K562 (cell line): ENCODE results near the gene GAL3ST2. TPM values are rescaled to one million over a fixed set of nuclear protein-coding genes. Genes with fewer than 3 reads are reported as not detected.

Experiments
- ATAC-seq: fragments of 200-7000 bp; cut with Tn5 transposase; 3 replicates; pipeline ENCODE4 v1.9.1; 2020; ENCODE audit warnings: moderate library complexity
- BruUV-seq: library from RNA; stranded (reverse); fragments of 400-500 nt; replicated peaks from 2 replicates; lab custom pipeline; 2021; lab: Mats Ljungman, UMichigan
- CTCF ChIA-PET: fragments of 300-600 bp; formaldehyde crosslinking; extraction: SDS; loops from one replicate; lab custom pipeline; 2021; ENCODE audit warnings: low intra/inter-chr PET ratio; lab: Yijun Ruan, JAX
- POLR2A ChIA-PET: fragments of 300-600, 350-650 bp; sonication (Branson Sonifier 250); formaldehyde crosslinking; extraction: SDS; loops from one replicate; lab custom pipeline; 2021; ENCODE audit warnings: antibody characterized with exemption, inconsistent platforms; lab: Yijun Ruan, JAX
- DNase-seq, 4 experiments: peaks; one replicate each; pipeline versions ENCODE4 v3.0.0 to v3.0.0-alpha.2; 2011 to 2018; ENCODE audit warnings: low spot score in 3 of 4, mixed read lengths in 3 of 4; ENCODE audit errors: extremely low read depth in 1 of 4
- FAIRE-seq: peaks from 2 replicates; lab custom pipeline; 2011; peaks lifted over from hg19 to GRCh38; lab: Jason Lieb, UNC
- H2AFZ ChIP-seq: 2 replicates; pipeline ENCODE4 v1.6.0; 2011; ENCODE audit warnings: low read depth, low read length, control low read depth, inconsistent platforms
- H3K27ac ChIP-seq: fragments of 200-600 bp; 3 replicates; pipeline ENCODE4 v1.8.0; 2011; ENCODE audit warnings: low read depth, mild to moderate bottlenecking, control low read depth, inconsistent platforms, low read length, moderate library complexity, mixed read lengths; ENCODE audit errors: extremely low read depth
- H3K27me3 ChIP-seq, 2 experiments: fragments of 300-600 bp in 1 of 2; 2 replicates in 1 of 2; 3 replicates in 1 of 2; pipeline versions ENCODE4 v1.6.0 to v1.8.0; 2011; ENCODE audit warnings: inconsistent platforms in 2 of 2, low read length in 2 of 2, mild to moderate bottlenecking in 1 of 2, mixed read lengths in 1 of 2, moderate library complexity in 1 of 2; ENCODE audit not compliant: control insufficient read depth in 2 of 2, insufficient read depth in 2 of 2
- H3K36me3 ChIP-seq: fragments of 300-600 bp; 3 replicates; pipeline ENCODE4 v1.8.0; 2011; ENCODE audit warnings: mild to moderate bottlenecking, low read length, inconsistent platforms; ENCODE audit not compliant: control insufficient read depth, insufficient read depth
- H3K4me1 ChIP-seq, 2 experiments: fragments of 200-600 bp in 1 of 2; replicated peaks in 1 of 2; 2 replicates in 1 of 2; 3 replicates in 1 of 2; pipeline versions ENCODE4 v1.5.1 to v1.8.0; 2011; ENCODE audit warnings: inconsistent platforms in 2 of 2, low read length in 2 of 2, mild to moderate bottlenecking in 1 of 2, mixed read lengths in 1 of 2, moderate library complexity in 1 of 2; ENCODE audit not compliant: control insufficient read depth in 2 of 2, insufficient read depth in 2 of 2
- H3K4me2 ChIP-seq: 2 replicates; pipeline ENCODE4 v1.6.1; 2011; ENCODE audit warnings: low read length, control low read depth, inconsistent platforms, mixed read lengths; ENCODE audit not compliant: insufficient read depth
- H3K4me3 ChIP-seq: fragments of 200-600 bp; sonication (generic), shearing (Covaris generic); 2 replicates; pipeline ENCODE4 v1.5.1; 2016; ENCODE audit warnings: control low read depth, inconsistent platforms
- H3K79me2 ChIP-seq: fragments of 200-600 bp; 3 replicates; pipeline ENCODE4 v1.8.0; 2011; ENCODE audit warnings: low read length, inconsistent platforms; ENCODE audit not compliant: control insufficient read depth, insufficient read depth
- H3K9ac ChIP-seq, 2 experiments: 2 replicates each; pipeline versions ENCODE4 v1.6.0 to v1.6.1; 2011; ENCODE audit warnings: low read depth in 2 of 2, low read length in 2 of 2, control low read depth in 1 of 2, inconsistent platforms in 1 of 2, mild to moderate bottlenecking in 1 of 2, mixed read lengths in 1 of 2; ENCODE audit not compliant: insufficient read depth in 1 of 2
- H3K9me1 ChIP-seq: one replicate; pipeline ENCODE4 v1.6.0; 2011; ENCODE audit warnings: inconsistent platforms, mild to moderate bottlenecking, low read length, moderate library complexity; ENCODE audit not compliant: control insufficient read depth, insufficient read depth
- H3K9me3 ChIP-seq: replicated peaks from 2 replicates; pipeline ENCODE4 v1.5.1; 2011; ENCODE audit warnings: low read depth, low read length, inconsistent platforms; ENCODE audit not compliant: control insufficient read depth, insufficient read depth
- H4K20me1 ChIP-seq: replicated peaks from 2 replicates; pipeline ENCODE4 v1.6.1; 2011; ENCODE audit warnings: low read length, inconsistent platforms, mixed read lengths; ENCODE audit not compliant: control insufficient read depth, insufficient read depth
- GABPA ChIP-seq: fragments of 200-800 bp; sonication (Bioruptor generic); conservative IDR thresholded peaks from 2 replicates; pipeline ENCODE4 v1.6.1; 2016; ENCODE audit warnings: low read depth, missing genetic modification characterization, missing compliant biosample characterization
- NRF1 ChIP-seq, 2 experiments: fragments of 450-650 bp; IDR thresholded peaks in 1 of 2; conservative IDR thresholded peaks in 1 of 2; 2 replicates each; pipeline ENCODE4 v1.6.1; 2014; ENCODE audit warnings: mild to moderate bottlenecking in 2 of 2
- ZBTB9 ChIP-seq: fragments of 450-650 bp; formaldehyde crosslinking; IDR thresholded peaks from 2 replicates; pipeline ENCODE4 v1.4.0; 2020; ENCODE audit warnings: mild to moderate bottlenecking, moderate library complexity
- ZNF444 ChIP-seq: fragments of 250-450 bp; sonication (Bioruptor Pico); IDR thresholded peaks from 2 replicates; pipeline ENCODE4 v1.4.0; 2020; ENCODE audit warnings: mild to moderate bottlenecking, moderate library complexity
- WGBS: fragments of 100-300 bp; shearing (Covaris generic); methylation state at CpG from one replicate; pipeline ENCODE4 v1.1.6; 2016; ENCODE audit warnings: low coverage, mixed read lengths; ENCODE audit not compliant: insufficient coverage; ENCODE audit errors: missing lambda C conversion rate; 5-methylcytosine and 5-hydroxymethylcytosine counted together
- in situ Hi-C: fragments of 300-500 bp; cut with MboI; formaldehyde crosslinking; loops from 4 replicates; pipeline ENCODE4 v1.15.0; 2018; ENCODE audit warnings: inconsistent platforms, mixed read lengths
- intact Hi-C: fragments of 100-400 bp; cut with micrococcal nuclease; formaldehyde crosslinking; loops from 2 replicates; pipeline ENCODE4 v1.14.2; 2022
- polyA plus RNA-seq, 8 experiments: library from polyadenylated mRNA; depleted of rRNA in 4 of 8; stranded (reverse) in 5 of 8; unstranded in 3 of 8; fragments of >200 nt; fragmentation: Nextera tagmentation in 2 of 8; fragmentation: Illumina TruSeq in 1 of 8; extraction: Ambion mirVana in 2 of 8; extraction: Trizol in 1 of 8; gene quantifications; 2 replicates each; pipeline versions ENCODE4 v1.2.1 to v1.2.3, GENCODE V29; 2011 to 2014; ENCODE audit warnings: inconsistent platforms in 1 of 8, missing spikeins in 1 of 8
- total RNA-seq, 7 experiments: library from RNA; depleted of rRNA in 6 of 7; stranded (reverse); fragments of >200 nt in 6 of 7; fragmentation: Illumina TruSeq in 2 of 7; extraction: Trizol in 2 of 7; gene quantifications; 2 replicates each; pipeline versions ENCODE4 v1.2.1 to v1.2.3, GENCODE V29; 2011 to 2021; ENCODE audit warnings: low replicate concordance in 1 of 7
- TF ChIP-seq, protein P1 (sequence below): fragments of 200-800 bp; sonication (Bioruptor generic); IDR thresholded peaks from 2 replicates; pipeline ENCODE4 v1.6.1; 2017; ENCODE audit warnings: missing genetic modification characterization, missing compliant biosample characterization

GAL3ST2 gene
- total and polyA plus RNA-seq, 9 of the 15 experiments (the other 6 are each of a cell fraction or from before 2014, with no cell fraction given): 0.42 TPM; not detected in 8

DNA sequence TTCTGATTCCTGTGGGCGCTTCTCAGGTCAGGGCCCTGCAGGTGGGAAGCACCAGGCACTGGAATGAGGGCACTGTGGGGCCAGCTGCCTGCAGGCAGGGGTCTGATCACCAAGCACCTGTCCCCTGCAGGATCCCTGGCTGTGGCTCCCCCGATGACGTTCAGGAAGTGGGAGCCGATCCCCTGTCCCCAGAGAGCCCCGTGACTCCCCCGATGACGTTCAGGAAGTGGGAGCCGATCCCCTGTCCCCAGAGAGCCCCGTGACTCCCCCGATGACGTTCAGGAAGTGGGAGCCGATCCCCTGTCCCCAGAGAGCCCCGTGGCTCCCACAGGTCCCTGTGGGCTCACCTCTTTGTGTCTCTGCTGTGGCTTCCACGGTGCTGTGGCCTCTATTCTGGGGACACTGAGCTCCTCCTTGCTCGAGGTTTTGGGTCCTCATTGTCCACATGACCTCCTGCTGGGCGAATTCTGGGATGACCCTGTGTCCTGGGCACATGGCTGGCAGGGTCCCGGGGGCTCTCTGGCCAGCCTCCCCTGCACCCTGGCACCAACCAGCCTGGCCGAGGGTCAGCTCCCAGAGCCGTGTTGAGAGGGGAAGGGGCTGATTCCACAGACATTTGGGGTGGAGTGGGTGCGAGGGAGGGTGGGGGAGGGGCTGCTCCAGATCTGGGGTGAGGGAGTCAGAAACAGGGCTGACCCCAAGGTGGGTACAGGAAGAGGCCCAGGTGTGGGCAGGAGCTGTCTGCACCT lies 37.2 kb downstream of the GAL3ST2 start:
- TF ChIP-seq NRF1 (conservative IDR thresholded peaks at IDR 0.05 in 1 of 2, IDR thresholded peaks at IDR 0.05 in 1 of 2) (no peak), GABPA (tag) (peak; percentile 60), ZBTB9 (CRISPR knock-in tag) (peak; percentile 65; the same call in 1 of the 2 replicates), ZNF444 (CRISPR knock-in tag) (no peak)
- TF ChIP-seq, protein P1, sequence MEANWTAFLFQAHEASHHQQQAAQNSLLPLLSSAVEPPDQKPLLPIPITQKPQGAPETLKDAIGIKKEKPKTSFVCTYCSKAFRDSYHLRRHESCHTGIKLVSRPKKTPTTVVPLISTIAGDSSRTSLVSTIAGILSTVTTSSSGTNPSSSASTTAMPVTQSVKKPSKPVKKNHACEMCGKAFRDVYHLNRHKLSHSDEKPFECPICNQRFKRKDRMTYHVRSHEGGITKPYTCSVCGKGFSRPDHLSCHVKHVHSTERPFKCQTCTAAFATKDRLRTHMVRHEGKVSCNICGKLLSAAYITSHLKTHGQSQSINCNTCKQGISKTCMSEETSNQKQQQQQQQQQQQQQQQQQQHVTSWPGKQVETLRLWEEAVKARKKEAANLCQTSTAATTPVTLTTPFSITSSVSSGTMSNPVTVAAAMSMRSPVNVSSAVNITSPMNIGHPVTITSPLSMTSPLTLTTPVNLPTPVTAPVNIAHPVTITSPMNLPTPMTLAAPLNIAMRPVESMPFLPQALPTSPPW (CRISPR knock-in tag): 0 out of 2 replicates have a peak, but pooled peaks have one; percentile 21
- Histone ChIP-seq H3K4me2 (no peak overlapping the region), H3K9me3 (no peaks in the 10 kb centered on the region), H3K9me1 (no peaks in the 10 kb centered on the region), H3K79me2 (no peaks in the 10 kb centered on the region), H3K27me3 (no peaks in the 10 kb centered on the region), H3K36me3 (no peaks in the 10 kb centered on the region), H3K9ac (0 out of 4 replicates have a peak overlapping the region, but pooled peaks of 1 of the 2 experiments have one; percentile 20), H2AFZ (peak overlapping the region; percentile 39; the same call in 1 of the 2 replicates), H3K4me1 (peaks cover 0 to 78% of the 10 kb centered on the region in 2 experiments; a peak in 3 of 5 replicates), H3K27ac (no peak overlapping the region), H4K20me1 (no peaks in the 10 kb centered on the region), H3K4me3 (no peak overlapping the region)
- FAIRE-seq (no peak), DNase-seq (no peak), ATAC-seq (0 out of 3 replicates have a peak, but pooled peaks have one; percentile 18)
- ChIA-PET CTCF (no interaction called here), POLR2A (no interaction called here)
- intact Hi-C loops (no loop called here), in situ Hi-C loops (no loop called here)
- WGBS: 22% methylated on average over 8 of the region's 20 CpGs
- BruUV-seq: no TSS peak
